ENCODE data around the gene NXNL1.
"Not testable (repeated sequence)": the region's sequence is repeated elsewhere in the genome, so short reads cannot be mapped to it uniquely, and the experiment has no call there.

Gene NXNL1

DNA sequence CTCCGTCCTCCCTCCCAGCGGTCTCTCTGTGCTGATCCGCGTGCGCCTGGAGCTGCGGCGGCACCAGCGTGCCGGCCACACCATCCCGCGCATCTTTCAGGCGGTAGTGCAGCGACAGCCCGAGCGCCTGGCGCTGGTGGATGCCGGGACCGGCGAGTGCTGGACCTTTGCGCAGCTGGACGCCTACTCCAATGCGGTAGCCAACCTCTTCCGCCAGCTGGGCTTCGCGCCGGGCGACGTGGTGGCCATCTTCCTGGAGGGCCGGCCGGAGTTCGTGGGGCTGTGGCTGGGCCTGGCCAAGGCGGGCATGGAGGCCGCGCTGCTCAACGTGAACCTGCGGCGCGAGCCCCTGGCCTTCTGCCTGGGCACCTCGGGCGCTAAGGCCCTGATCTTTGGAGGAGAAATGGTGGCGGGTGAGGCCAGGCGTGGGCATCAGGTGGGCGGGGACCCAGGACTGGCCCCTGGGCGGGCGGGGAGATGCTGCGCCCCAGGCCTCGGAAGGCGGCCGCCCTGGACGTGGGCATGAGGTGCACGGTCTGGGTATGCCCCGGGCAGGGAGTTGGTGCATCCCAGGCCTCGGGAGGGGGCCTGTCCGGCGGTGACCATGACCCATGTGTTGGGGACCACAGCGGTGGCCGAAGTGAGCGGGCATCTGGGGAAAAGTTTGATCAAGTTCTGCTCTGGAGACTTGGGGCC lies 26.0 kb upstream of the NXNL1 start:
- no peaks in the 10 kb centered on the region for H3K36me3 ChIP-seq (ENCODE audit: control insufficient read depth, insufficient read depth, low read length)
- H3K4me3 ChIP-seq (ENCODE audit: insufficient read depth, low read depth, low read length): no peak overlapping the region
- no peak overlapping the region for H3K27ac ChIP-seq (ENCODE audit: insufficient read depth, low read depth, low read length, poor library complexity, severe bottlenecking)
- H3K27me3 ChIP-seq (ENCODE audit: control insufficient read depth, insufficient read depth, low read length, poor library complexity, severe bottlenecking): no peaks in the 10 kb centered on the region
- H3K4me1 ChIP-seq (ENCODE audit: control insufficient read depth, insufficient read depth, low read length): peaks cover 6% of the 10 kb centered on the region
- H3K9me3 ChIP-seq (ENCODE audit: control insufficient read depth, low read length): no peaks in the 10 kb centered on the region
- WGBS, 2 experiments: 96 to 97% methylated on average over 58 of the region's 58 CpGs

- no peak overlapping the region for H3K27ac ChIP-seq (ENCODE audit: insufficient read depth, low read depth, low read length, poor library complexity, severe bottlenecking)
- WGBS, 2 experiments: 90 to 91% methylated on average over 6 of the region's 6 CpGs
- H3K4me3 ChIP-seq (ENCODE audit: insufficient read depth, low read depth, low read length): no peak overlapping the region
- no peaks in the 10 kb centered on the region for H3K27me3 ChIP-seq (ENCODE audit: control insufficient read depth, insufficient read depth, low read length, poor library complexity, severe bottlenecking)
- H3K4me1 ChIP-seq (ENCODE audit: control insufficient read depth, insufficient read depth, low read length): peaks cover 6% of the 10 kb centered on the region
- no peaks in the 10 kb centered on the region for H3K36me3 ChIP-seq (ENCODE audit: control insufficient read depth, insufficient read depth, low read length)
- no peaks in the 10 kb centered on the region for H3K9me3 ChIP-seq (ENCODE audit: control insufficient read depth, low read length)
These were observed 23.9 kb upstream of the NXNL1 start for GRCh38 chr19:17484520-17485185.

DNA sequence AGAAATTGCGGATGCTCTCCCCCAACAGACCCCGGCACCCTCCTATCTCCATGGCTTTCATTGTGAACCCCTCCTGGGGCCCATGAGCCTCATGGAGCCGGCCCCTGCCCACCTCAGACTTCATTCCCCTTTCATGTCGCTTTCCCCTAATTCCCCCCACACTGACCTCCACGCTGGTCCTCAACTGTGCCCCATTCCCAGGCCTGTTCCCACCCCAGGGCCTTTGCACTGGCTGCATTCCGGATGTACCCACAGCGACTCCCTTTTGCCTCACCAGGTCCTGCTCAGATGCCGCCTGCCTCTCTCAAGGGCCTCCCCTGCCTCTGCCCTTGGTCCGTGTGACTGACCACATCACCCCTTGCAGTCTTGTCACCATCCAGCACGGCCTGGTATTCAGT lies 22.9 kb upstream of the NXNL1 start:
- Histone ChIP-seq H3K4me1 (ENCODE audit: control insufficient read depth, insufficient read depth, low read length) (peaks cover 3% of the 10 kb centered on the region), H3K27ac (ENCODE audit: insufficient read depth, low read depth, low read length, poor library complexity, severe bottlenecking) (no peak overlapping the region), H3K9me3 (ENCODE audit: control insufficient read depth, low read length) (no peaks in the 10 kb centered on the region), H3K27me3 (ENCODE audit: control insufficient read depth, insufficient read depth, low read length, poor library complexity, severe bottlenecking) (no peaks in the 10 kb centered on the region), H3K4me3 (ENCODE audit: insufficient read depth, low read depth, low read length) (no peak overlapping the region), H3K36me3 (ENCODE audit: control insufficient read depth, insufficient read depth, low read length) (no peaks in the 10 kb centered on the region)
- 95 to 96% methylated on average over 10 of the region's 10 CpGs for WGBS, 2 experiments

GRCh38 chr19:17482877-17483604 lies 22.3 kb upstream of the NXNL1 start:
- no peaks in the 10 kb centered on the region for H3K36me3 ChIP-seq (ENCODE audit: control insufficient read depth, insufficient read depth, low read length)

GRCh38 chr19:17481986-17482385 lies 21.3 kb upstream of the NXNL1 start:
- Histone ChIP-seq H3K9me3 (ENCODE audit: control insufficient read depth, low read length) (no peaks in the 10 kb centered on the region), H3K4me3 (ENCODE audit: insufficient read depth, low read depth, low read length) (no peak overlapping the region), H3K36me3 (ENCODE audit: control insufficient read depth, insufficient read depth, low read length) (no peaks in the 10 kb centered on the region), H3K27me3 (ENCODE audit: control insufficient read depth, insufficient read depth, low read length, poor library complexity, severe bottlenecking) (no peaks in the 10 kb centered on the region), H3K4me1 (ENCODE audit: control insufficient read depth, insufficient read depth, low read length) (no peaks in the 10 kb centered on the region), H3K27ac (ENCODE audit: insufficient read depth, low read depth, low read length, poor library complexity, severe bottlenecking) (no peak overlapping the region)
- 90 to 93% methylated on average over 13 of the region's 13 CpGs for WGBS, 2 experiments

More at GRCh38 chr19:17482877-17483604, 22.3 kb upstream of the NXNL1 start:
- no peaks in the 10 kb centered on the region for H3K4me1 ChIP-seq (ENCODE audit: control insufficient read depth, insufficient read depth, low read length)
- H3K27me3 ChIP-seq (ENCODE audit: control insufficient read depth, insufficient read depth, low read length, poor library complexity, severe bottlenecking): no peaks in the 10 kb centered on the region
- WGBS, 2 experiments: 91 to 93% methylated on average over 3 of the region's 3 CpGs
- H3K27ac ChIP-seq (ENCODE audit: insufficient read depth, low read depth, low read length, poor library complexity, severe bottlenecking): no peak overlapping the region
- H3K4me3 ChIP-seq (ENCODE audit: insufficient read depth, low read depth, low read length): no peak overlapping the region
- no peaks in the 10 kb centered on the region for H3K9me3 ChIP-seq (ENCODE audit: control insufficient read depth, low read length)

DNA sequence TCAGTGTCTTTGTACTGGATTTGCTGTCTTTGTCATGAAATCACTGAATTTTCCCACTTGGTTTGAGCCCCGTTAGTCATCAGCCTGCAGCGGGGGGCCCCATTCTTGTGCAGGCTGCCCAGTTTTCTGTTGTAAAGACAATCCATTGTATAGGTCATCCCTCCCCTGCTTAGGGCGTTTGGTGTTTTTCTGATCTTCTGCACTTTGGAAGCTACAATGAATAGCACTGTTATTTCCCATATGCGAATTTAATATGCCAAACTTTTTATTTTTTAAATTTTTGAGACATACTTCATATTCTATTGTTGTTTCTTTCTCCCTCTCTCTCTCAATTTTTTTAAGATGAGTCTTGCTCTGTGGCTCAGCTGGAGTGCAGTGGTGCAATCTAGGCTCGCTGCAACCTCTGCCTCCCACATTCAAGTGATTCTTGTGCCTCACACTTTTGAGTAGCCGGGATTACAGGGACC lies 18.6 kb upstream of the NXNL1 start:
- Histone ChIP-seq H3K9me3 (ENCODE audit: control insufficient read depth, low read length) (no peaks in the 10 kb centered on the region), H3K4me3 (ENCODE audit: insufficient read depth, low read depth, low read length) (no peak overlapping the region), H3K4me1 (ENCODE audit: control insufficient read depth, insufficient read depth, low read length) (no peaks in the 10 kb centered on the region), H3K36me3 (ENCODE audit: control insufficient read depth, insufficient read depth, low read length) (no peaks in the 10 kb centered on the region), H3K27me3 (ENCODE audit: control insufficient read depth, insufficient read depth, low read length, poor library complexity, severe bottlenecking) (no peaks in the 10 kb centered on the region), H3K27ac (ENCODE audit: insufficient read depth, low read depth, low read length, poor library complexity, severe bottlenecking) (no peak overlapping the region)
- WGBS, 2 experiments: 44 to 50% methylated on average over 6 of the region's 6 CpGs

GRCh38 chr19:17475541-17476115 lies 14.9 kb upstream of the NXNL1 start:
- 88 to 89% methylated on average over 10 of the region's 10 CpGs for WGBS, 2 experiments
- H3K9me3 ChIP-seq (ENCODE audit: control insufficient read depth, low read length): no peaks in the 10 kb centered on the region
- H3K4me1 ChIP-seq (ENCODE audit: control insufficient read depth, insufficient read depth, low read length): peaks cover 8% of the 10 kb centered on the region
- H3K27ac ChIP-seq (ENCODE audit: insufficient read depth, low read depth, low read length, poor library complexity, severe bottlenecking): no peak overlapping the region
- H3K36me3 ChIP-seq (ENCODE audit: control insufficient read depth, insufficient read depth, low read length): no peaks in the 10 kb centered on the region
- peaks cover 9% of the 10 kb centered on the region for H3K27me3 ChIP-seq (ENCODE audit: control insufficient read depth, insufficient read depth, low read length, poor library complexity, severe bottlenecking)
- H3K4me3 ChIP-seq (ENCODE audit: insufficient read depth, low read depth, low read length): no peak overlapping the region

DNA sequence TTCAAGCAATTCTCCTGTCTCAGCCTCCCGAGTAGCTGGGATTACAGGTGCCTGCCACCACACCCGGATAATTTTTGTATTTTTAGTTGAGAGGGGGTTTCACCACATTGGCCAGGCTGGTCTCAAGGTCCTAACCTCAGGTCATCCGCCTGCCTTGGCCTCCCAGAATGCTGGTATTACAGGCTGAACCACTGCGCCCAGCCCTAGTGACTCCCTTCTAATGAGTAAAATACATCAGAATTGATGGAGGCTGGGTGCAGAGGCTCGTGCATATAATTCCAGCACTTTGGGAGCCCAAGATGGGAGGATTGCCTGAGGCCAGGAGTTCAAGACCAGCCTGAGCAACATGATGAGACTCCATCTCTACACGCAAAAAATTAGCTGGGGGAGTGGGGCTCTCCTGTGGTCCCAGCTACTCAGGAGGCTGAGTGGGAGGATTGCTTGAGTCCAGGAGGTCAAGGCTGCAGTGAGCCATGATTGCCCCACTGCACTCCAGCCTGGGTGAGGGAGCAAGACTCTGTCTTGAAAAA lies 14.3 kb upstream of the NXNL1 start:
- not testable (repeated sequence) for H3K9me3 ChIP-seq (ENCODE audit: control insufficient read depth, low read length); H3K27me3 ChIP-seq (ENCODE audit: control insufficient read depth, insufficient read depth, low read length, poor library complexity, severe bottlenecking); H3K4me1 ChIP-seq (ENCODE audit: control insufficient read depth, insufficient read depth, low read length); H3K4me3 ChIP-seq (ENCODE audit: insufficient read depth, low read depth, low read length); H3K27ac ChIP-seq (ENCODE audit: insufficient read depth, low read depth, low read length, poor library complexity, severe bottlenecking); H3K36me3 ChIP-seq (ENCODE audit: control insufficient read depth, insufficient read depth, low read length)
- 81 to 83% methylated on average over 6 of the region's 6 CpGs for WGBS, 2 experiments

- H3K4me3 ChIP-seq (ENCODE audit: insufficient read depth, low read depth, low read length): no peak overlapping the region
- peaks cover 9% of the 10 kb centered on the region for H3K27me3 ChIP-seq (ENCODE audit: control insufficient read depth, insufficient read depth, low read length, poor library complexity, severe bottlenecking)
- 92 to 94% methylated on average over 9 of the region's 9 CpGs for WGBS, 2 experiments
- H3K27ac ChIP-seq (ENCODE audit: insufficient read depth, low read depth, low read length, poor library complexity, severe bottlenecking): no peak overlapping the region
- H3K4me1 ChIP-seq (ENCODE audit: control insufficient read depth, insufficient read depth, low read length): peaks cover 8% of the 10 kb centered on the region
- H3K9me3 ChIP-seq (ENCODE audit: control insufficient read depth, low read length): no peaks in the 10 kb centered on the region
- H3K36me3 ChIP-seq (ENCODE audit: control insufficient read depth, insufficient read depth, low read length): no peaks in the 10 kb centered on the region
These were observed 12.3 kb upstream of the NXNL1 start for GRCh38 chr19:17473041-17473440.

Data from ectodermal cell (in vitro differentiated cells).